Vagina (tissue), 2 donors: ENCODE results near the gene HSPA8.

Experiments
- CTCF ChIP-seq, 3 experiments: fragments of 450-650 bp in 2 of 3; fragments of 200-600 bp in 1 of 3; sonication (generic) in 1 of 3; IDR thresholded peaks; one replicate each; pipeline ENCODE4 v1.5.1; 2017 to 2019; ENCODE audit warnings: antibody characterized with exemption in 3 of 3, mild to moderate bottlenecking in 2 of 3, moderate library complexity in 2 of 3
- POLR2A ChIP-seq, 2 donors: fragments of 450-650 bp; IDR thresholded peaks; one replicate each; pipeline ENCODE4 v1.6.1; 2017; ENCODE audit warnings: antibody characterized with exemption in 2 of 2, mild to moderate bottlenecking in 2 of 2, moderate library complexity in 2 of 2

- TF ChIP-seq POLR2A (IDR thresholded peaks at IDR 0.05) = no peak
- no peak for TF ChIP-seq CTCF (IDR thresholded peaks at IDR 0.05)
Observed at GRCh38 chr11:123063826-123064657, 2.1 kb upstream of the HSPA8 start.
